H1 (cell line): ENCODE results near the gene TACC2. TPM values are rescaled to one million over a fixed set of nuclear protein-coding genes. Genes with fewer than 3 reads are reported as not detected.

ENCODE experiments used
- CTCF ChIA-PET: fragments of 300-600 bp; sonication (Branson Sonifier 250); formaldehyde crosslinking; loops from one replicate; lab custom pipeline; 2021; ENCODE audit not compliant: partially characterized antibody; lab: Charles Lee
- POLR2A ChIA-PET: fragments of 300-600 bp; sonication (Branson Sonifier 250); formaldehyde crosslinking; loops from one replicate; lab custom pipeline; 2021; ENCODE audit warnings: inconsistent platforms; ENCODE audit not compliant: partially characterized antibody; lab: Charles Lee
- DNase-seq, 2 experiments: peaks; one replicate each; pipeline versions ENCODE4 v3.0.0 to v3.0.0-alpha.2; 2010 to 2022; ENCODE audit warnings: low spot score in 2 of 2, low read depth in 1 of 2, mixed read lengths in 1 of 2
- FAIRE-seq: peaks from 2 replicates; lab custom pipeline; 2011; peaks lifted over from hg19 to GRCh38; lab: Jason Lieb, UNC
- H2AFZ ChIP-seq: 2 replicates; pipeline ENCODE4 v1.8.1; 2012; ENCODE audit warnings: low read length, inconsistent platforms
- H2AK5ac ChIP-seq: 2 replicates; pipeline ENCODE4 v1.6.1; 2013; ENCODE audit warnings: low read depth, low read length
- H2BK120ac ChIP-seq: replicated peaks from 2 replicates; pipeline ENCODE3; 2013; ENCODE audit warnings: low read depth, low read length, inconsistent platforms
- H2BK12ac ChIP-seq: 2 replicates; pipeline ENCODE4 v1.6.1; 2013; ENCODE audit warnings: low read depth, low read length
- H2BK15ac ChIP-seq: 2 replicates; pipeline ENCODE4 v1.6.1; 2013; ENCODE audit warnings: low read length
- H2BK20ac ChIP-seq: 2 replicates; pipeline ENCODE4 v1.6.1; 2013; ENCODE audit warnings: low read length
- H2BK5ac ChIP-seq: 2 replicates; pipeline ENCODE4 v1.6.1; 2013; ENCODE audit warnings: low read depth, low read length
- H3K14ac ChIP-seq: 2 replicates; pipeline ENCODE4 v1.6.1; 2013; ENCODE audit warnings: inconsistent platforms; ENCODE audit not compliant: insufficient read length
- H3K18ac ChIP-seq: 2 replicates; pipeline ENCODE4 v1.6.1; 2013; ENCODE audit warnings: low read length; ENCODE audit errors: extremely low read depth
- H3K23ac ChIP-seq: 2 replicates; pipeline ENCODE4 v1.6.1; 2013; ENCODE audit warnings: inconsistent platforms; ENCODE audit not compliant: insufficient read length
- H3K23me2 ChIP-seq: 2 replicates; pipeline ENCODE4 v1.6.1; 2013; ENCODE audit warnings: low read depth, low read length
- H3K27ac ChIP-seq: 2 replicates; pipeline ENCODE4 v1.6.1; 2011; ENCODE audit warnings: low read depth, low read length, inconsistent platforms
- H3K27me3 ChIP-seq, 4 experiments: replicated peaks in 1 of 4; 1 replicate in 1 of 4; 2 replicates in 3 of 4; pipeline versions ENCODE4 v1.6.1 to v1.8.1; 2011 to 2013; ENCODE audit warnings: low read length in 3 of 4, mild to moderate bottlenecking in 3 of 4, inconsistent platforms in 2 of 4, mixed read lengths in 2 of 4, moderate library complexity in 1 of 4; ENCODE audit not compliant: control insufficient read depth in 3 of 4, insufficient read depth in 3 of 4; ENCODE audit errors: extremely low read depth in 1 of 4
- H3K36me3 ChIP-seq, 4 experiments: 2 replicates each; pipeline versions ENCODE4 v1.6.1 to v1.8.1; 2011 to 2013; ENCODE audit warnings: mild to moderate bottlenecking in 4 of 4, low read length in 3 of 4, moderate library complexity in 2 of 4, control low read depth in 1 of 4, inconsistent platforms in 1 of 4; ENCODE audit not compliant: insufficient read depth in 4 of 4, control insufficient read depth in 2 of 4
- H3K4ac ChIP-seq: replicated peaks from 2 replicates; pipeline ENCODE3; 2013; ENCODE audit warnings: low read length, low read depth, mixed read lengths, inconsistent platforms; ENCODE audit not compliant: insufficient read length
- H3K4me1 ChIP-seq, 4 experiments: replicated peaks in 1 of 4; 1 replicate in 1 of 4; 2 replicates in 3 of 4; pipeline versions ENCODE4 v1.6.1 to v1.8.1; 2011 to 2013; ENCODE audit warnings: low read length in 3 of 4, inconsistent platforms in 2 of 4, mixed read lengths in 1 of 4; ENCODE audit not compliant: insufficient read depth in 4 of 4, control insufficient read depth in 3 of 4
- H3K4me2 ChIP-seq, 2 experiments: 2 replicates each; pipeline versions ENCODE4 v1.6.1 to v1.8.1; 2011 to 2013; ENCODE audit warnings: low read depth in 2 of 2, low read length in 2 of 2, control low read depth in 1 of 2, inconsistent platforms in 1 of 2, mild to moderate bottlenecking in 1 of 2; ENCODE audit not compliant: insufficient read depth in 1 of 2
- H3K4me3 ChIP-seq, 4 experiments: fragments of 200-600, 300-600 bp in 1 of 4; sonication (generic), shearing (Covaris generic), sonication (Bioruptor Twin) in 1 of 4; 2 replicates each; pipeline versions ENCODE4 v1.5.1 to v1.8.1; 2011 to 2016; ENCODE audit warnings: low read length in 4 of 4, low read depth in 3 of 4, control low read depth in 2 of 4, inconsistent platforms in 2 of 4, mild to moderate bottlenecking in 2 of 4, mixed read lengths in 1 of 4, moderate library complexity in 1 of 4; ENCODE audit not compliant: insufficient read depth in 2 of 4; ENCODE audit errors: extremely low read depth in 1 of 4
- H3K56ac ChIP-seq: replicated peaks from 2 replicates; pipeline ENCODE3; 2013; ENCODE audit warnings: low read depth, mild to moderate bottlenecking, mixed read lengths, low read length, inconsistent platforms; ENCODE audit not compliant: insufficient read length
- H3K79me1 ChIP-seq: 2 replicates; pipeline ENCODE4 v1.6.1; 2013; ENCODE audit warnings: low read depth, low read length, control low read depth
- H3K79me2 ChIP-seq, 2 experiments: 2 replicates each; pipeline versions ENCODE4 v1.6.1 to v1.8.1; 2012 to 2013; ENCODE audit warnings: low read length in 2 of 2, mild to moderate bottlenecking in 2 of 2, inconsistent platforms in 1 of 2; ENCODE audit not compliant: insufficient read depth in 2 of 2, control insufficient read depth in 1 of 2
- H3K9ac ChIP-seq, 4 experiments: replicated peaks in 1 of 4; 1 replicate in 1 of 4; 2 replicates in 3 of 4; pipeline versions ENCODE4 v1.6.1 to v1.8.1; 2011 to 2013; ENCODE audit warnings: low read depth in 3 of 4, low read length in 3 of 4, control low read depth in 2 of 4, mild to moderate bottlenecking in 2 of 4, moderate library complexity in 2 of 4, inconsistent platforms in 1 of 4; ENCODE audit errors: extremely low read depth in 1 of 4
- H3K9me3 ChIP-seq, 2 experiments: 2 replicates each; pipeline versions ENCODE4 v1.6.1 to v1.8.1; 2012 to 2013; ENCODE audit warnings: mild to moderate bottlenecking in 2 of 2, moderate library complexity in 2 of 2, control low read depth in 1 of 2, inconsistent platforms in 1 of 2, low read depth in 1 of 2, low read length in 1 of 2, mixed read lengths in 1 of 2; ENCODE audit not compliant: insufficient read depth in 2 of 2
- H4K20me1 ChIP-seq, 2 experiments: replicated peaks in 1 of 2; 2 replicates each; pipeline versions ENCODE3 to v1.8.1; 2011 to 2013; ENCODE audit warnings: inconsistent platforms in 2 of 2, low read length in 2 of 2, mild to moderate bottlenecking in 1 of 2; ENCODE audit not compliant: insufficient read depth in 2 of 2, control insufficient read depth in 1 of 2
- H4K5ac ChIP-seq: 2 replicates; pipeline ENCODE4 v1.6.1; 2013; ENCODE audit warnings: low read length, low read depth, mixed read lengths, inconsistent platforms; ENCODE audit not compliant: insufficient read length
- H4K8ac ChIP-seq: 2 replicates; pipeline ENCODE4 v1.8.0; 2013; ENCODE audit warnings: mild to moderate bottlenecking, moderate library complexity, low read length, inconsistent platforms; ENCODE audit not compliant: insufficient read depth; ENCODE audit errors: extremely low read depth
- H4K91ac ChIP-seq: replicated peaks from 2 replicates; pipeline ENCODE3; 2013; ENCODE audit warnings: low read length, mixed read lengths, inconsistent platforms; ENCODE audit not compliant: insufficient read length
- BCL11A ChIP-seq, 2 experiments: IDR thresholded peaks; one replicate each; pipeline ENCODE4 v1.6.1; 2011; ENCODE audit warnings: low read depth in 2 of 2, low read length in 2 of 2, mild to moderate bottlenecking in 2 of 2
- EP300 ChIP-seq, 2 experiments: IDR thresholded peaks; 1 replicate in 1 of 2; 2 replicates in 1 of 2; pipeline ENCODE4 v1.6.1; 2011 to 2012; ENCODE audit warnings: low read depth in 2 of 2, low read length in 2 of 2, mild to moderate bottlenecking in 2 of 2, borderline replicate concordance in 1 of 2, inconsistent platforms in 1 of 2, moderate library complexity in 1 of 2
- JUN ChIP-seq: IDR thresholded peaks from 2 replicates; pipeline ENCODE4 v1.6.1; 2011; ENCODE audit warnings: low read depth, mild to moderate bottlenecking, improper control_type of control experiment, low read length
- RAD21 ChIP-seq, 2 experiments: IDR thresholded peaks in 1 of 2; conservative IDR thresholded peaks in 1 of 2; 2 replicates each; pipeline ENCODE4 v1.6.1; 2011; ENCODE audit warnings: low read depth in 2 of 2, low read length in 2 of 2, improper control_type of control experiment in 1 of 2, inconsistent platforms in 1 of 2, mild to moderate bottlenecking in 1 of 2, moderate library complexity in 1 of 2
- WGBS, 2 experiments: shearing (Covaris generic) in 1 of 2; methylation state at CpG; one replicate each; pipeline versions ENCODE4 v1.1.6 to v1.1.7; 2013 to 2015; ENCODE audit warnings: low lambda C conversion rate in 2 of 2, mixed read lengths in 2 of 2, inconsistent platforms in 1 of 2, low coverage in 1 of 2, missing lambda C conversion rate in 1 of 2; ENCODE audit not compliant: insufficient replicate concordance in 2 of 2, insufficient coverage in 1 of 2, insufficient read length in 1 of 2; ENCODE audit errors: extremely low coverage in 1 of 2, missing lambda C conversion rate in 1 of 2; 5-methylcytosine and 5-hydroxymethylcytosine counted together
- polyA plus RNA-seq, 7 experiments: library from polyadenylated mRNA; depleted of rRNA in 3 of 7; stranded (reverse) in 5 of 7; unstranded in 2 of 7; fragments of >200 nt in 5 of 7; fragments of 200-250 nt in 2 of 7; gene quantifications; 1 replicate in 5 of 7; 2 replicates in 1 of 7; 4 replicates in 1 of 7; pipeline versions ENCODE4 v1.2.1 to v1.2.3, GENCODE V29; 2011 to 2013; ENCODE audit warnings: missing spikeins in 2 of 7, mixed read lengths in 2 of 7
- total RNA-seq: library from RNA; stranded (reverse); fragmentation: NEBNext Ultra II Directional; extraction: Animal tissue kit (Norgen Biotek cat#: 25700); gene quantifications from 2 replicates; pipeline ENCODE4 v1.2.1, GENCODE V29; 2021

The TACC2 gene
- total and polyA plus RNA-seq, 2 of the 8 experiments (the other 6 are each of a cell fraction or from before 2014, with no cell fraction given): 21.2 to 46.6 TPM

- H2BK20ac ChIP-seq: no peak overlapping the region
- FAIRE-seq (no peak), DNase-seq (no peak)
- H4K20me1 ChIP-seq: peaks cover 0 to 2% of the 10 kb centered on the region in 2 experiments
- H3K4me1 ChIP-seq: no peaks in the 10 kb centered on the region
- H4K5ac ChIP-seq: no peak overlapping the region
- WGBS, 2 experiments: 93% methylated on average over 10 of the region's 10 CpGs; no CpG with 5 or more reads in 1 of the 2 experiments
- no peak overlapping the region for H3K4me2 ChIP-seq
- H3K79me1 ChIP-seq: no peaks in the 10 kb centered on the region
- no peak overlapping the region for H3K23ac ChIP-seq
- no peak overlapping the region for H2BK15ac ChIP-seq
- CTCF ChIA-PET: interaction anchor here (0.8 to 1.2 kb wide), 8 partner anchors 14 to 195 kb away, joined by 3 to 5 read pairs (median 3); no protein-coding TSS in a partner anchor
- no peak overlapping the region for H4K8ac ChIP-seq
- no peak overlapping the region for H4K91ac ChIP-seq
- POLR2A ChIA-PET: no interaction called here
- H3K4me3 ChIP-seq: no peak overlapping the region
- no peak overlapping the region for H3K27ac ChIP-seq
- no peak overlapping the region for H2BK120ac ChIP-seq
- TF ChIP-seq EP300 (IDR thresholded peaks at IDR 0.05; ENCODE audit: borderline replicate concordance in 1 of 2, low read depth in 2 of 2, low read length in 2 of 2) (no peak), JUN (no peak), RAD21 (IDR thresholded peaks at IDR 0.05 in 1 of 2, conservative IDR thresholded peaks at IDR 0.05 in 1 of 2; ENCODE audit: low read depth in 2 of 2, low read length in 2 of 2) (peak; percentile 38 to 52), BCL11A (IDR thresholded peaks at IDR 0.05; ENCODE audit: low read depth in 2 of 2, low read length in 2 of 2) (no peak)
- H2BK5ac ChIP-seq: no peak overlapping the region
- H3K9me3 ChIP-seq: no peaks in the 10 kb centered on the region
- no peak overlapping the region for H2BK12ac ChIP-seq
- H3K14ac ChIP-seq: no peak overlapping the region
- no peaks in the 10 kb centered on the region for H3K23me2 ChIP-seq
- H3K4ac ChIP-seq: no peak overlapping the region
- H3K56ac ChIP-seq: no peak overlapping the region
- H2AFZ ChIP-seq: no peak overlapping the region
- no peak overlapping the region for H3K9ac ChIP-seq
- H3K79me2 ChIP-seq: no peaks in the 10 kb centered on the region
- no peaks in the 10 kb centered on the region for H3K27me3 ChIP-seq
- peaks cover 17 to 49% (median 46%) of the 10 kb centered on the region in 4 experiments for H3K36me3 ChIP-seq
- H2AK5ac ChIP-seq: no peak overlapping the region
- H3K18ac ChIP-seq: no peak overlapping the region
Measured at GRCh38 chr10:122239578-122240257, 250.8 kb downstream of the TACC2 start.
